Neural cell (in vitro differentiated cells): Measurements from ENCODE around the gene GIMAP6. TPM values are rescaled to one million over a fixed set of nuclear protein-coding genes. Genes with fewer than 3 reads are reported as not detected.

Experiments used
- H2AFZ ChIP-seq: fragments of 200-600, 300-800 bp; sonication (generic), shearing (Covaris generic); 2 replicates; pipeline ENCODE4 v1.6.0; 2014; ENCODE audit warnings: low read depth, mild to moderate bottlenecking, antibody characterized with exemption, low read length, moderate library complexity
- H3F3A ChIP-seq: fragments of 200-600 bp; shearing (Covaris generic); 2 replicates; pipeline ENCODE4 v1.6.1; 2016; ENCODE audit warnings: mild to moderate bottlenecking, moderate library complexity, mixed read lengths, antibody characterized with exemption, low read length; ENCODE audit not compliant: insufficient read depth, poor library complexity, severe bottlenecking
- H3K27ac ChIP-seq: fragments of 200-600, 300-800 bp; sonication (generic), shearing (Covaris generic); 2 replicates; pipeline ENCODE4 v1.5.1; 2014; ENCODE audit warnings: mild to moderate bottlenecking, low read length, moderate library complexity
- H3K27me3 ChIP-seq: fragments of 300-800, 200-600 bp; sonication (generic), shearing (Covaris generic); 2 replicates; pipeline ENCODE4 v1.6.0; 2014; ENCODE audit warnings: mild to moderate bottlenecking, low read depth, low read length, moderate library complexity; ENCODE audit not compliant: insufficient read depth
- H3K36me3 ChIP-seq: fragments of 300-800, 200-600 bp; sonication (generic), shearing (Covaris generic); 2 replicates; pipeline ENCODE4 v1.5.1; 2014; ENCODE audit warnings: mild to moderate bottlenecking, antibody characterized with exemption, low read length, moderate library complexity; ENCODE audit not compliant: insufficient read depth
- H3K4me2 ChIP-seq: fragments of 300-800, 200-600 bp; sonication (generic), shearing (Covaris generic); 2 replicates; pipeline ENCODE4 v1.6.0; 2014; ENCODE audit warnings: mild to moderate bottlenecking, low read length
- H3K4me3 ChIP-seq: fragments of 300-800, 200-600 bp; sonication (generic), shearing (Covaris generic); 2 replicates; pipeline ENCODE4 v1.5.1; 2014; ENCODE audit warnings: mild to moderate bottlenecking, low read length, moderate library complexity
- H3K79me2 ChIP-seq: fragments of 200-600 bp; shearing (Covaris generic); replicated peaks from 2 replicates; pipeline ENCODE4 v1.6.0; 2014; ENCODE audit warnings: mild to moderate bottlenecking, low read length, moderate library complexity; ENCODE audit not compliant: insufficient read depth
- H3K9ac ChIP-seq: fragments of 300-800, 200-600 bp; sonication (generic), shearing (Covaris generic); 2 replicates; pipeline ENCODE4 v1.6.1; 2016; ENCODE audit warnings: mild to moderate bottlenecking, low read length, mixed read lengths
- H3K9me2 ChIP-seq: fragments of 200-600 bp; shearing (Covaris generic); 2 replicates; pipeline ENCODE4 v1.6.1; 2016; ENCODE audit warnings: mild to moderate bottlenecking, low read length, mixed read lengths; ENCODE audit not compliant: insufficient read depth
- H3K9me3 ChIP-seq: fragments of 200-600, 300-800 bp; sonication (generic), shearing (Covaris generic); 2 replicates; pipeline ENCODE4 v1.6.1; 2016; ENCODE audit warnings: mild to moderate bottlenecking, mixed run types, low read length, moderate library complexity, mixed read lengths
- H4K20me1 ChIP-seq: fragments of 200-600 bp; shearing (Covaris generic); 2 replicates; pipeline ENCODE4 v1.6.1; 2016; ENCODE audit warnings: mild to moderate bottlenecking, mixed run types; ENCODE audit not compliant: insufficient read depth
- CTCF ChIP-seq: fragments of 450-650 bp; IDR thresholded peaks from 2 replicates; pipeline ENCODE4 v1.5.1; 2014; ENCODE audit warnings: antibody characterized with exemption, mild to moderate bottlenecking, moderate library complexity; ENCODE audit not compliant: poor library complexity, severe bottlenecking
- EP300 ChIP-seq: fragments of 450-650 bp; conservative IDR thresholded peaks from 2 replicates; pipeline ENCODE4 v1.6.1; 2014; ENCODE audit warnings: antibody characterized with exemption, mild to moderate bottlenecking, moderate library complexity; ENCODE audit not compliant: poor library complexity, severe bottlenecking
- EZH2 ChIP-seq: fragments of 200-600, 300-800 bp; shearing (Covaris generic), sonication (generic); IDR thresholded peaks from 2 replicates; pipeline ENCODE4 v1.6.1; 2014; ENCODE audit warnings: antibody characterized with exemption, low read length, borderline replicate concordance, mild to moderate bottlenecking; ENCODE audit not compliant: insufficient read depth, poor library complexity, severe bottlenecking
- MXI1 ChIP-seq: fragments of 450-650 bp; conservative IDR thresholded peaks from 2 replicates; pipeline ENCODE4 v1.6.1; 2014; ENCODE audit warnings: antibody characterized with exemption, mild to moderate bottlenecking; ENCODE audit not compliant: poor library complexity, severe bottlenecking
- POLR2AphosphoS5 ChIP-seq: IDR thresholded peaks from 2 replicates; pipeline ENCODE4 v1.6.1; 2012
- RAD21 ChIP-seq: fragments of 450-650 bp; conservative IDR thresholded peaks from 2 replicates; pipeline ENCODE4 v1.6.1; 2014; ENCODE audit warnings: antibody characterized with exemption, mild to moderate bottlenecking, moderate library complexity
- REST ChIP-seq: IDR thresholded peaks from 2 replicates; pipeline ENCODE4 v1.6.1; 2012; ENCODE audit warnings: borderline replicate concordance
- SMC3 ChIP-seq: fragments of 450-650 bp; conservative IDR thresholded peaks from 2 replicates; pipeline ENCODE4 v1.6.1; 2014; ENCODE audit warnings: antibody characterized with exemption, mild to moderate bottlenecking, moderate library complexity; ENCODE audit not compliant: poor library complexity
- TAF1 ChIP-seq: IDR thresholded peaks from 2 replicates; pipeline ENCODE4 v1.6.1; 2012; ENCODE audit warnings: low read depth
- polyA plus RNA-seq: library from polyadenylated mRNA; depleted of rRNA; stranded (reverse); fragments of >200 nt; gene quantifications from 2 replicates; pipeline ENCODE4 v1.2.3, GENCODE V29; 2014

Gene GIMAP6
- polyA plus RNA-seq, 1 donor from 2014 or later = not detected

GRCh38 chr7:150587551-150587950 is 44.6 kb downstream of the GIMAP6 start:
- H3K9ac ChIP-seq = no peak overlapping the region
- no peaks in the 10 kb centered on the region for H3F3A ChIP-seq
- no peaks in the 10 kb centered on the region for H3K27me3 ChIP-seq
- no peaks in the 10 kb centered on the region for H3K9me3 ChIP-seq
- H3K79me2 ChIP-seq = no peaks in the 10 kb centered on the region
- no peak overlapping the region for H2AFZ ChIP-seq
- H3K9me2 ChIP-seq = no peaks in the 10 kb centered on the region
- no peak for TF ChIP-seq EZH2
- no peak for TF ChIP-seq RAD21
- TF ChIP-seq MXI1 = no peak
- TF ChIP-seq POLR2AphosphoS5 = no peak
- no peak for TF ChIP-seq SMC3
- TF ChIP-seq CTCF = no peak
- no peak for TF ChIP-seq REST
- no peak for TF ChIP-seq TAF1
- no peak overlapping the region for H3K27ac ChIP-seq
- H3K36me3 ChIP-seq = no peaks in the 10 kb centered on the region
- no peaks in the 10 kb centered on the region for H4K20me1 ChIP-seq
- no peak overlapping the region for H3K4me3 ChIP-seq
- no peak overlapping the region for H3K4me2 ChIP-seq

GRCh38 chr7:150586785-150587152 is 45.4 kb downstream of the GIMAP6 start:
- no peaks in the 10 kb centered on the region for H4K20me1 ChIP-seq
- H3K27ac ChIP-seq = no peak overlapping the region
- no peaks in the 10 kb centered on the region for H3K27me3 ChIP-seq
- TF ChIP-seq REST (no peak), POLR2AphosphoS5 (no peak), TAF1 (no peak), RAD21 (no peak), SMC3 (no peak), MXI1 (no peak), EP300 (no peak), EZH2 (no peak), CTCF (no peak)
- H3K79me2 ChIP-seq = no peaks in the 10 kb centered on the region
- H2AFZ ChIP-seq = no peak overlapping the region
- no peak overlapping the region for H3K4me3 ChIP-seq
- no peaks in the 10 kb centered on the region for H3K9me3 ChIP-seq
- H3K9ac ChIP-seq = no peak overlapping the region
- no peaks in the 10 kb centered on the region for H3K36me3 ChIP-seq
- no peak overlapping the region for H3K4me2 ChIP-seq
- H3K9me2 ChIP-seq = no peaks in the 10 kb centered on the region
- H3F3A ChIP-seq = no peaks in the 10 kb centered on the region
